DOHH2 (cell line): ENCODE data around the gene CGNL1.

Experiments
- H3F3A ChIP-seq: fragments of 200-600 bp; sonication (generic), shearing (Covaris generic); 2 replicates; pipeline ENCODE4 v1.6.0; 2016; ENCODE audit warnings: antibody characterized with exemption, mild to moderate bottlenecking; ENCODE audit not compliant: control insufficient read depth, insufficient read depth
- H3K27ac ChIP-seq: fragments of 200-600 bp; sonication (generic); 2 replicates; pipeline ENCODE4 v1.5.1; 2014; ENCODE audit warnings: low read depth, mild to moderate bottlenecking, low read length, moderate library complexity
- H3K27me3 ChIP-seq: fragments of 200-600 bp; sonication (generic); 2 replicates; pipeline ENCODE4 v1.6.1; 2014; ENCODE audit warnings: mild to moderate bottlenecking, low read length, mixed read lengths; ENCODE audit not compliant: control insufficient read depth
- H3K36me3 ChIP-seq: fragments of 200-600 bp; sonication (generic); 2 replicates; pipeline ENCODE4 v1.6.1; 2014; ENCODE audit warnings: mild to moderate bottlenecking, low read length, moderate library complexity, mixed read lengths; ENCODE audit not compliant: control insufficient read depth
- H3K4me1 ChIP-seq: fragments of 200-600 bp; sonication (generic); 2 replicates; pipeline ENCODE4 v1.6.1; 2014; ENCODE audit warnings: mild to moderate bottlenecking, low read length, mixed read lengths; ENCODE audit not compliant: control insufficient read depth
- H3K4me2 ChIP-seq: fragments of 200-600 bp; sonication (generic); 2 replicates; pipeline ENCODE4 v1.6.0; 2014; ENCODE audit warnings: mild to moderate bottlenecking, low read length, moderate library complexity
- H3K4me3 ChIP-seq: fragments of 200-600 bp; sonication (generic); 2 replicates; pipeline ENCODE4 v1.5.1; 2014; ENCODE audit warnings: mild to moderate bottlenecking, low read length, mixed read lengths
- H3K79me2 ChIP-seq: fragments of 200-600 bp; sonication (generic); 2 replicates; pipeline ENCODE4 v1.6.1; 2014; ENCODE audit warnings: mild to moderate bottlenecking, low read length, mixed read lengths; ENCODE audit not compliant: control insufficient read depth
- H3K9me2 ChIP-seq: fragments of 200-600 bp; sonication (generic); replicated peaks from 2 replicates; pipeline ENCODE4 v1.6.1; 2014; ENCODE audit warnings: mild to moderate bottlenecking, low read length, mixed read lengths; ENCODE audit not compliant: control insufficient read depth
- H3K9me3 ChIP-seq: fragments of 200-600 bp; sonication (generic); 2 replicates; pipeline ENCODE4 v1.6.1; 2014; ENCODE audit warnings: antibody characterized with exemption, low read length, mixed read lengths; ENCODE audit not compliant: control insufficient read depth, insufficient read depth
- H4K20me1 ChIP-seq: fragments of 200-600 bp; sonication (generic); 2 replicates; pipeline ENCODE4 v1.6.0; 2014; ENCODE audit warnings: low read depth, mild to moderate bottlenecking, antibody characterized with exemption, low read length, moderate library complexity; ENCODE audit not compliant: control insufficient read depth, insufficient read depth
- CTCF ChIP-seq: fragments of 200-600 bp; sonication (generic); IDR thresholded peaks from one replicate; pipeline ENCODE4 v1.5.1; 2014; ENCODE audit warnings: antibody characterized with exemption, mild to moderate bottlenecking, low read depth, low read length; ENCODE audit not compliant: poor library complexity, severe bottlenecking
- EZH2phosphoT487 ChIP-seq: fragments of 200-600 bp; sonication (generic); IDR thresholded peaks from 2 replicates; pipeline ENCODE4 v1.6.1; 2017; ENCODE audit warnings: borderline replicate concordance, mild to moderate bottlenecking, antibody characterized with exemption, low read length, moderate library complexity, mixed read lengths

CGNL1 gene

GRCh38 chr15:57393061-57393460 is 16.8 kb downstream of the CGNL1 start:
- Histone ChIP-seq H3K4me1 (no peaks in the 10 kb centered on the region), H3K27me3 (0 out of 2 replicates have a peak, but pooled peaks cover 2% of the 10 kb centered on the region), H4K20me1 (no peaks in the 10 kb centered on the region), H3K4me3 (no peak overlapping the region), H3K36me3 (no peaks in the 10 kb centered on the region), H3K79me2 (no peaks in the 10 kb centered on the region), H3F3A (no peaks in the 10 kb centered on the region), H3K27ac (no peak overlapping the region), H3K9me2 (no peaks in the 10 kb centered on the region), H3K9me3 (no peaks in the 10 kb centered on the region), H3K4me2 (no peak overlapping the region)
- no peak for TF ChIP-seq EZH2phosphoT487

DNA sequence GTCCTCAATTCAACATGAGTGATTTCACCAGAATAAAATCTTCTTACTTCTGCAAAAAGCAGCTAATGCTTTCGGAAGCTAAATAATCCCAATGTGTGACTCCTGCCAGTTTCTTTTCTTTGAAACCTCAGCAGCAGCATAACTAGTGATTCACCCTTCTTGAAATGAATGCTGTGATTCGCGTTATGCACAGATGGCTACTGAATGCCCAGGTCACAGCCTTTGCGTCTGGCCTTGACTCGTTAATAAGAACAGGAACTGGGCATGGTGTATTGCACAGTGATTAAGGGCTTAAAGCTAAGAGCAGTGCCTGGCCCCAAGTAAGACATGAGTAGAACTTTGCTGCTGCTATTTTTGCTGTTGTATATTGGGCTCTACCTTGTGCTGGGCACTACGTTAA is 19.0 kb downstream of the CGNL1 start:
- TF ChIP-seq CTCF = no peak
- no peak for TF ChIP-seq EZH2phosphoT487

DNA sequence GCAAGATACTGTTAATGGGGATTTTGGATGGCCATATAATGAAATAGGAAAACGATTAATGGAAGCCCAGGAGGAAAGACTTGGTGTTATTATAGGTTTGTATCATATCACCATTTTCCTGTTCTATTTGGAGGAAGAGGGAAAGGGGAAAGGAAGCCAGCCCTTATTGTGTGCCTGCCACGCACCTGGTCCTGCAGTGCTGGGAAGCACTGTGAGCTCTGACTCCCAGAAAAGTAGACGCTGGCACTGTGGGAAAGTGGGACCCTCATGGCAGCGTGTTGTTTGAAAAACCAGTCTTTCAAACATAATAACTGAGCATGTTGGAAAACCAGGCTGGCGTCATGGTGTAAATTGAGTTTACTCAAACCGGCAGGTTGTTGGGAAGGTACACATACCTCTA is 22.0 kb downstream of the CGNL1 start:
- Histone ChIP-seq H3K4me1 (no peaks in the 10 kb centered on the region), H3K27ac (no peak overlapping the region), H3K36me3 (no peaks in the 10 kb centered on the region), H3K27me3 (no peaks in the 10 kb centered on the region; the same call in 1 of the 2 replicates), H3K9me2 (no peaks in the 10 kb centered on the region), H4K20me1 (no peaks in the 10 kb centered on the region), H3K4me3 (no peak overlapping the region), H3K79me2 (no peaks in the 10 kb centered on the region), H3K4me2 (no peak overlapping the region), H3K9me3 (no peaks in the 10 kb centered on the region), H3F3A (no peaks in the 10 kb centered on the region)
- no peak for TF ChIP-seq CTCF
- no peak for TF ChIP-seq EZH2phosphoT487

More for the DNA sequence above, 19.0 kb downstream of the CGNL1 start:
- no peak overlapping the region for H3K4me2 ChIP-seq
- no peaks in the 10 kb centered on the region for H3K9me3 ChIP-seq
- no peaks in the 10 kb centered on the region for H3K36me3 ChIP-seq
- H3K4me1 ChIP-seq = no peaks in the 10 kb centered on the region
- H3K27me3 ChIP-seq = peaks cover 2% of the 10 kb centered on the region; the same call in 1 of the 2 replicates
- no peak overlapping the region for H3K27ac ChIP-seq
- no peaks in the 10 kb centered on the region for H4K20me1 ChIP-seq
- H3F3A ChIP-seq = no peaks in the 10 kb centered on the region
- H3K4me3 ChIP-seq = no peak overlapping the region
- H3K9me2 ChIP-seq = no peaks in the 10 kb centered on the region
- H3K79me2 ChIP-seq = no peaks in the 10 kb centered on the region

DNA sequence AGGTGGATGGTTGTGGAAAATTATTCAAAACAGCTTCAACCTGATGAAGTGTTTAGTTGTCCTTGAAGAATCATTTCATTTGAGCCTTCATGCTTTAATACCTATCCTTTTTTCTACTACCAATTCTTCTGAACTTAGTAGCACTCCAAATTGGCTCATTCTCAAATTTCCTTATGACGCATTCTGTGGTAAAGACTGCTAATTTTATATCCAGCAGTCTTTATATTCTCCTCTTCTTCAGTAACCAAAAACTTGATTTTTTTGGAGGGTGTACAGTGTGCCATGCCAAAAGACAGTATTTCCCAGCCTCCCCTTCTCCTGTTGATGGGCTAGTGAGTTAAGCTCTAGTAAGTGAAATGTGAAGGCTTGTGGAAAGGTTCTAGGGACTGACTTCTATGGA is 25.2 kb downstream of the CGNL1 start:
- no peak for TF ChIP-seq EZH2phosphoT487
- no peak for TF ChIP-seq CTCF
- no peak overlapping the region for H3K4me2 ChIP-seq
- H3F3A ChIP-seq = no peaks in the 10 kb centered on the region

More for the DNA sequence above, 25.2 kb downstream of the CGNL1 start:
- no peaks in the 10 kb centered on the region for H4K20me1 ChIP-seq
- H3K79me2 ChIP-seq = no peaks in the 10 kb centered on the region
- no peaks in the 10 kb centered on the region for H3K9me3 ChIP-seq
- H3K4me3 ChIP-seq = no peak overlapping the region
- no peaks in the 10 kb centered on the region for H3K9me2 ChIP-seq
- H3K27ac ChIP-seq = no peak overlapping the region
- H3K36me3 ChIP-seq = no peaks in the 10 kb centered on the region
- peaks cover 9% of the 10 kb centered on the region; the same call in 1 of the 2 replicates for H3K27me3 ChIP-seq
- no peaks in the 10 kb centered on the region for H3K4me1 ChIP-seq
